GM21825 (cell line): ENCODE data around the gene SOX2.
"Not testable (repeated sequence)": the region's sequence is repeated elsewhere in the genome, so short reads cannot be mapped to it uniquely, and the experiment has no call there.

Experiments
- ATAC-seq: cut with Tn5 transposase; IDR thresholded peaks from one replicate; pipeline ENCODE4 v1.9.1; 2021; ENCODE audit warnings: mild to moderate bottlenecking, moderate library complexity; ENCODE audit not compliant: unreplicated experiment

SOX2 gene

GRCh38 chr3:181756645-181757297, 45.0 kb downstream of the SOX2 start:
- ATAC-seq = no peak

- ATAC-seq = no peak
These were observed 46.1 kb downstream of the SOX2 start for GRCh38 chr3:181757694-181758306.

GRCh38 chr3:181761906-181762305, 50.2 kb downstream of the SOX2 start:
- ATAC-seq = no peak

- not testable (repeated sequence) for ATAC-seq
These were observed 52.3 kb downstream of the SOX2 start for GRCh38 chr3:181764033-181764432.
